Mesenchymal stem cell (in vitro differentiated cells and primary cell): ENCODE measurements around the gene TCEAL2.
"Not testable (repeated sequence)": the region's sequence is repeated elsewhere in the genome, so short reads cannot be mapped to it uniquely, and the experiment has no call there.

Experiments
- DNase-seq: peaks from one replicate; pipeline ENCODE4 v3.0.0-alpha.2; 2013
- H2AFZ ChIP-seq: one replicate; pipeline ENCODE4 v1.6.1; 2013; ENCODE audit warnings: low read depth, mild to moderate bottlenecking, control low read depth, inconsistent platforms, low read length, moderate library complexity
- H2AK5ac ChIP-seq: 2 replicates; pipeline ENCODE4 v1.6.1; 2013; ENCODE audit warnings: low read length, moderate library complexity, mild to moderate bottlenecking, inconsistent platforms; ENCODE audit not compliant: severe bottlenecking
- H2BK120ac ChIP-seq: one replicate; pipeline ENCODE4 v1.6.1; 2013; ENCODE audit warnings: low read depth, mild to moderate bottlenecking, inconsistent platforms, low read length, moderate library complexity
- H2BK12ac ChIP-seq, 2 experiments: one replicate each; pipeline ENCODE4 v1.6.1; 2013; ENCODE audit warnings: inconsistent platforms in 2 of 2, low read length in 2 of 2, mild to moderate bottlenecking in 2 of 2, moderate library complexity in 2 of 2, control low read depth in 1 of 2
- H2BK15ac ChIP-seq: one replicate; pipeline ENCODE4 v1.6.1; 2013; ENCODE audit warnings: mild to moderate bottlenecking, low read depth, inconsistent platforms; ENCODE audit not compliant: poor library complexity, severe bottlenecking
- H2BK5ac ChIP-seq: 2 replicates; pipeline ENCODE4 v1.6.1; 2013; ENCODE audit warnings: low read depth, mild to moderate bottlenecking, low read length, control low read depth, inconsistent platforms; ENCODE audit not compliant: poor library complexity, severe bottlenecking
- H3K14ac ChIP-seq, 2 experiments: one replicate each; pipeline ENCODE4 v1.6.1; 2013; ENCODE audit warnings: inconsistent platforms in 2 of 2, low read length in 2 of 2, control low read depth in 1 of 2, mild to moderate bottlenecking in 1 of 2, moderate library complexity in 1 of 2
- H3K18ac ChIP-seq, 2 experiments: one replicate each; pipeline ENCODE4 v1.6.1; 2013; ENCODE audit warnings: inconsistent platforms in 2 of 2, low read length in 2 of 2, control low read depth in 1 of 2, low read depth in 1 of 2, mild to moderate bottlenecking in 1 of 2
- H3K23ac ChIP-seq, 2 experiments: one replicate each; pipeline ENCODE4 v1.6.1; 2013; ENCODE audit warnings: inconsistent platforms in 2 of 2, low read length in 2 of 2, mild to moderate bottlenecking in 2 of 2, moderate library complexity in 2 of 2, control low read depth in 1 of 2
- H3K27ac ChIP-seq: 2 replicates; pipeline ENCODE4 v1.5.1; 2013; ENCODE audit warnings: mild to moderate bottlenecking, moderate library complexity, low read length, control low read depth, inconsistent platforms; ENCODE audit not compliant: poor library complexity, severe bottlenecking
- H3K27me3 ChIP-seq, 2 experiments: 2 replicates each; pipeline versions ENCODE4 v1.6.1 to v1.7.0; 2013; ENCODE audit warnings: low read length in 2 of 2, mild to moderate bottlenecking in 2 of 2, moderate library complexity in 2 of 2, control low read depth in 1 of 2, inconsistent platforms in 1 of 2; ENCODE audit not compliant: control insufficient read depth in 1 of 2, insufficient read depth in 1 of 2
- H3K36me3 ChIP-seq, 2 experiments: 2 replicates each; pipeline versions ENCODE4 v1.6.1 to v1.7.0; 2013; ENCODE audit warnings: low read length in 2 of 2, control low read depth in 1 of 2, inconsistent platforms in 1 of 2, low read depth in 1 of 2, mild to moderate bottlenecking in 1 of 2; ENCODE audit not compliant: insufficient read depth in 2 of 2, control insufficient read depth in 1 of 2
- H3K4ac ChIP-seq, 2 experiments: one replicate each; pipeline ENCODE4 v1.6.1; 2013; ENCODE audit warnings: inconsistent platforms in 2 of 2, low read length in 2 of 2, mild to moderate bottlenecking in 2 of 2, moderate library complexity in 2 of 2, control low read depth in 1 of 2, low read depth in 1 of 2
- H3K4me1 ChIP-seq: 2 replicates; pipeline ENCODE4 v1.6.1; 2013; ENCODE audit warnings: low read depth, low read length, control low read depth; ENCODE audit not compliant: control insufficient read depth, insufficient read depth
- H3K4me2 ChIP-seq: 2 replicates; pipeline ENCODE4 v1.6.1; 2013; ENCODE audit warnings: low read length, mild to moderate bottlenecking, inconsistent platforms; ENCODE audit not compliant: poor library complexity, severe bottlenecking
- H3K4me3 ChIP-seq, 2 experiments: 2 replicates each; pipeline versions ENCODE4 v1.5.1 to v1.7.0; 2013; ENCODE audit warnings: low read length in 2 of 2, mild to moderate bottlenecking in 2 of 2, control low read depth in 1 of 2, low read depth in 1 of 2; ENCODE audit not compliant: insufficient read depth in 1 of 2
- H3K79me1 ChIP-seq: replicated peaks from 2 replicates; pipeline ENCODE4 v1.6.1; 2013; ENCODE audit warnings: mild to moderate bottlenecking, control low read depth, low read length, inconsistent platforms; ENCODE audit not compliant: poor library complexity, severe bottlenecking
- H3K9ac ChIP-seq: 2 replicates; pipeline ENCODE4 v1.7.0; 2013; ENCODE audit warnings: mild to moderate bottlenecking, low read length, moderate library complexity
- H3K9me3 ChIP-seq: 2 replicates; pipeline ENCODE4 v1.7.0; 2013; ENCODE audit warnings: mild to moderate bottlenecking, low read length; ENCODE audit not compliant: control insufficient read depth
- H4K8ac ChIP-seq: one replicate; pipeline ENCODE4 v1.6.1; 2013; ENCODE audit warnings: inconsistent platforms, mild to moderate bottlenecking, low read length, moderate library complexity
- H4K91ac ChIP-seq: one replicate; pipeline ENCODE4 v1.6.1; 2013; ENCODE audit warnings: mild to moderate bottlenecking, low read length, inconsistent platforms
- WGBS: methylation state at CpG from one replicate; pipeline ENCODE4 v1.1.7; 2013; ENCODE audit warnings: mixed read lengths; 5-methylcytosine and 5-hydroxymethylcytosine counted together

The TCEAL2 gene

GRCh38 chrX:102115748-102116147 lies 9.7 kb upstream of the TCEAL2 start:
- Histone ChIP-seq H2BK12ac (no peak overlapping the region), H3K4ac (no peak overlapping the region), H2AFZ (no peak overlapping the region), H3K36me3 (no peaks in the 10 kb centered on the region), H4K8ac (no peak overlapping the region), H3K18ac (no peak overlapping the region), H4K91ac (no peak overlapping the region), H3K4me1 (no peaks in the 10 kb centered on the region), H3K4me2 (no peak overlapping the region), H2BK120ac (no peak overlapping the region), H2AK5ac (no peak overlapping the region), H3K27ac (no peak overlapping the region), H3K9ac (no peak overlapping the region), H3K4me3 (no peak overlapping the region), H3K79me1 (no peaks in the 10 kb centered on the region), H3K27me3 (peaks cover 0 to 3% of the 10 kb centered on the region in 2 experiments), H3K9me3 (peaks cover 11% of the 10 kb centered on the region), H3K23ac (no peak overlapping the region), H2BK5ac (no peak overlapping the region), H3K14ac (no peak overlapping the region), H2BK15ac (no peak overlapping the region)
- no CpG with 5 or more reads among the region's 2 CpGs for WGBS
- DNase-seq, result no peak

DNA sequence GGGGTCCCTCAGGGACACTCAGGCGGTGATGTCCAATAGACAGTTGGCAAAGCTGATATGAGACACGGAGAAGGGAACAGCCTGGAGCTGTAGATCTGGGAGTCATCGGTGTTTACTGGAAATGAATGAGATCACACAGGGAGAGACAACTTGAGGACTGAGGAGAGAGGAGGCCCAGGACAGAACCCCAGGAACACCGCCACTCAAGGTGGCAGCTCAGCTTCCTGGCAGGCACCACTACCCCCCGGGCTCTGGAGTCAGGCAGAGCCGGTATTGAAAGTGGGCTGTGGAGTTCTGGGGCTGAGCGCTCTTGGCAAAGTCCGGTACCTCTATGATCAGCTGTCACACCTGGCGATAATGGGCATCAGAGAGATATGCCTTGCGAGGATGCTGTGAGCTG lies 465 bp upstream of the TCEAL2 start:
- H2BK5ac ChIP-seq, H3K14ac ChIP-seq, H4K91ac ChIP-seq, H3K79me1 ChIP-seq, H3K9me3 ChIP-seq, H3K23ac ChIP-seq, DNase-seq, H2BK120ac ChIP-seq, H3K27ac ChIP-seq, H2AK5ac ChIP-seq, H3K18ac ChIP-seq, H2BK12ac ChIP-seq, H2AFZ ChIP-seq, H3K4me3 ChIP-seq, H3K4me2 ChIP-seq, H3K4me1 ChIP-seq, H3K9ac ChIP-seq, H3K4ac ChIP-seq, H3K36me3 ChIP-seq, H2BK15ac ChIP-seq, H4K8ac ChIP-seq: not testable (repeated sequence)
- H3K27me3 ChIP-seq, result peaks cover 0 to 51% of the 10 kb centered on the region in 2 experiments
- whole genome bisulfite sequencing, result 60% methylated on average over 3 of the region's 10 CpGs

- H4K91ac ChIP-seq, H3K23ac ChIP-seq, H2BK15ac ChIP-seq, H3K36me3 ChIP-seq, H3K18ac ChIP-seq, H3K27ac ChIP-seq, H3K79me1 ChIP-seq, H2AK5ac ChIP-seq, H3K4me3 ChIP-seq, H2AFZ ChIP-seq, H3K4me1 ChIP-seq, H3K9ac ChIP-seq, H2BK120ac ChIP-seq, H4K8ac ChIP-seq, H3K4me2 ChIP-seq, DNase-seq, H2BK5ac ChIP-seq, H2BK12ac ChIP-seq, H3K4ac ChIP-seq, H3K14ac ChIP-seq, H3K9me3 ChIP-seq: not testable (repeated sequence)
- 62% methylated on average over 8 of the region's 21 CpGs for WGBS
- peaks cover 0 to 58% of the 10 kb centered on the region in 2 experiments for H3K27me3 ChIP-seq
These were observed 770 bp downstream of the TCEAL2 start for GRCh38 chrX:102126080-102126818.

DNA sequence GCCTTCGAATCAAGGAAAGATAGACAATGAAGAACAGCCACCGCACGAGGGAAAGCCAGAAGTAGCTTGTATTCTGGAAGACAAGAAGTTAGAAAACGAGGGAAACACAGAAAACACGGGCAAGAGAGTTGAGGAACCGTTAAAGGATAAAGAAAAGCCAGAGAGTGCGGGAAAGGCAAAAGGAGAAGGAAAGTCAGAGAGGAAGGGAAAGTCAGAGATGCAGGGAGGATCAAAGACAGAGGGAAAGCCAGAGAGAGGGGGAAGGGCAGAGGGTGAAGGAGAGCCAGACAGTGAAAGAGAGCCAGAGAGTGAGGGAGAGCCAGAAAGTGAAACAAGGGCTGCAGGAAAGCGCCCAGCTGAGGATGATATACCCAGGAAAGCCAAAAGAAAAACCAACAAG lies 1.4 kb downstream of the TCEAL2 start:
- Histone ChIP-seq H3K4me1 (no peaks in the 10 kb centered on the region), H3K27ac (no peak overlapping the region), H3K4me2 (no peak overlapping the region), H3K9me3 (no peaks in the 10 kb centered on the region), H2BK120ac (no peak overlapping the region), H3K18ac (no peak overlapping the region), H3K27me3 (peaks cover 0 to 61% of the 10 kb centered on the region in 2 experiments), H2BK15ac (no peak overlapping the region), H4K8ac (no peak overlapping the region), H3K36me3 (no peaks in the 10 kb centered on the region), H3K14ac (no peak overlapping the region), H2AK5ac (no peak overlapping the region), H2BK5ac (no peak overlapping the region), H2BK12ac (no peak overlapping the region), H2AFZ (no peak overlapping the region), H3K23ac (no peak overlapping the region), H3K4me3 (no peak overlapping the region), H4K91ac (no peak overlapping the region), H3K4ac (no peak overlapping the region), H3K79me1 (no peaks in the 10 kb centered on the region), H3K9ac (no peak overlapping the region)
- WGBS, result 53% methylated on average over 7 of the region's 8 CpGs
- no peak for DNase-seq
